ENCODE results near the gene ETNK2.

- no peak for TF ChIP-seq POLR2A (IDR thresholded peaks at IDR 0.05)
- TF ChIP-seq CTCF (IDR thresholded peaks at IDR 0.05), result no peak
These were observed 37.3 kb upstream of the ETNK2 start for GRCh38 chr1:204188959-204189639.

Data from uterus (tissue), 2 donors.